Thymus (tissue), 14 donors: ENCODE measurements around the gene NAP1L1. TPM values are rescaled to one million over a fixed set of nuclear protein-coding genes. Genes with fewer than 3 reads are reported as not detected.

Experiments
- DNase-seq, 9 donors: peaks; one replicate each; pipeline ENCODE4 v3.0.0-alpha.2; 2013; ENCODE audit warnings: low spot score in 9 of 9, low read depth in 6 of 9, missing footprints in 1 of 9
- H3K27ac ChIP-seq, 2 donors: one replicate each; pipeline ENCODE4 v1.5.1; 2013; ENCODE audit warnings: control low read depth in 1 of 2, low read depth in 1 of 2, low read length in 1 of 2, mild to moderate bottlenecking in 1 of 2, moderate library complexity in 1 of 2
- H3K27me3 ChIP-seq, 2 donors: one replicate each; pipeline ENCODE4 v1.5.1; 2013; ENCODE audit warnings: low read length in 1 of 2; ENCODE audit not compliant: control insufficient read depth in 2 of 2, insufficient read depth in 1 of 2
- H3K36me3 ChIP-seq, 2 donors: one replicate each; pipeline ENCODE4 v1.5.1; 2013; ENCODE audit warnings: low read length in 1 of 2, mild to moderate bottlenecking in 1 of 2, moderate library complexity in 1 of 2; ENCODE audit not compliant: control insufficient read depth in 2 of 2, insufficient read depth in 2 of 2
- H3K4me1 ChIP-seq, 2 donors: one replicate each; pipeline ENCODE4 v1.5.1; 2013; ENCODE audit warnings: low read length in 2 of 2; ENCODE audit not compliant: control insufficient read depth in 2 of 2, insufficient read depth in 2 of 2
- H3K4me3 ChIP-seq, 2 donors: one replicate each; pipeline ENCODE4 v1.5.1; 2013; ENCODE audit warnings: low read length in 2 of 2, control low read depth in 1 of 2, mild to moderate bottlenecking in 1 of 2
- H3K9me3 ChIP-seq, 2 donors: one replicate each; pipeline ENCODE4 v1.5.1; 2013; ENCODE audit warnings: low read length in 1 of 2, mild to moderate bottlenecking in 1 of 2; ENCODE audit not compliant: control insufficient read depth in 2 of 2, insufficient read depth in 1 of 2
- WGBS: extraction: QIAGEN DNeasy Blood & Tissue Kit; methylation state at CpG from one replicate; pipeline ENCODE4 v1.1.7; 2013; 5-methylcytosine and 5-hydroxymethylcytosine counted together
- long read RNA-seq, 10 donors: transcript quantifications; one replicate each; lab custom pipeline, GENCODE V29; 2026
- polyA plus RNA-seq: library from polyadenylated mRNA; stranded (reverse); fragments of 200-250 nt; gene quantifications from one replicate; pipeline ENCODE4 v1.2.3, GENCODE V29; 2013
- total RNA-seq: library from RNA; stranded (reverse); fragments of 120-200 nt; gene quantifications from one replicate; pipeline ENCODE4 v1.2.4, GENCODE V29; 2013
- donor health status: healthy.

NAP1L1 gene
- total RNA-seq (284 TPM), polyA plus RNA-seq (548 TPM)
- long read RNA-seq, donor 1, full-length matches to known transcripts, result 6 of 11 reads
- long read RNA-seq, donor 1, partial matches to known transcripts, result 0 of 11 reads
- long read RNA-seq, donor 1, other reads (novel, unspliced or antisense), result 5 of 11 reads
- long read RNA-seq, donor 2, result 0 reads
- long read RNA-seq, donor 3, full-length matches to known transcripts, result 73 of 163 reads
- long read RNA-seq, donor 3, partial matches to known transcripts, result 76 of 163 reads
- long read RNA-seq, donor 3, other reads (novel, unspliced or antisense), result 14 of 163 reads
- long read RNA-seq, donor 4, full-length matches to known transcripts, result 38 of 70 reads
- long read RNA-seq, donor 4, partial matches to known transcripts, result 32 of 70 reads
- long read RNA-seq, donor 4, other reads (novel, unspliced or antisense), result 0 of 70 reads
- long read RNA-seq, donor 5, full-length matches to known transcripts, result 94 of 247 reads
- long read RNA-seq, donor 5, partial matches to known transcripts, result 125 of 247 reads
- long read RNA-seq, donor 5, other reads (novel, unspliced or antisense), result 28 of 247 reads
- long read RNA-seq, donor 6, full-length matches to known transcripts, result 54 of 85 reads
- long read RNA-seq, donor 6, partial matches to known transcripts, result 19 of 85 reads
- long read RNA-seq, donor 6, other reads (novel, unspliced or antisense), result 12 of 85 reads
- long read RNA-seq, donor 7, full-length matches to known transcripts, result 67 of 145 reads
- long read RNA-seq, donor 7, partial matches to known transcripts, result 61 of 145 reads
- long read RNA-seq, donor 7, other reads (novel, unspliced or antisense), result 17 of 145 reads
- long read RNA-seq, donor 8, full-length matches to known transcripts, result 33 of 54 reads
- long read RNA-seq, donor 8, partial matches to known transcripts, result 13 of 54 reads
- long read RNA-seq, donor 8, other reads (novel, unspliced or antisense), result 8 of 54 reads
- long read RNA-seq, donor 9, full-length matches to known transcripts, result 41 of 75 reads
- long read RNA-seq, donor 9, partial matches to known transcripts, result 16 of 75 reads
- long read RNA-seq, donor 9, other reads (novel, unspliced or antisense), result 18 of 75 reads
- long read RNA-seq, donor 10, full-length matches to known transcripts, result 42 of 106 reads
- long read RNA-seq, donor 10, partial matches to known transcripts, result 58 of 106 reads
- long read RNA-seq, donor 10, other reads (novel, unspliced or antisense), result 6 of 106 reads

GRCh38 chr12:76083904-76084862 is at the start of gene NAP1L1:
TSS of gene NAP1L1 (minus strand) at chr12:76084685. CDS start at chr12:76074219, 10,466 bp downstream.
- peak; percentile 80 to 97 (median 92) for DNase-seq
- Histone ChIP-seq H3K36me3 (peaks cover 0 to 12% of the 10 kb centered on the region in 2 donors), H3K9me3 (peaks cover 0 to under 1% of the 10 kb centered on the region in 2 donors), H3K4me3 (peak within 1 kb of the TSS; percentile 57 to 77), H3K27me3 (no peaks in the 10 kb centered on the region), H3K4me1 (peaks cover 14 to 16% of the 10 kb centered on the region in 2 donors), H3K27ac (peak within 1 kb of the TSS; percentile 94 to 96)
- WGBS, result under 1% methylated on average over 100 of the region's 100 CpGs

- no peak for DNase-seq
- Histone ChIP-seq H3K4me3 (no peak overlapping the region), H3K36me3 (no peaks in the 10 kb centered on the region), H3K9me3 (no peaks in the 10 kb centered on the region), H3K4me1 (no peaks in the 10 kb centered on the region), H3K27ac (no peak overlapping the region), H3K27me3 (no peaks in the 10 kb centered on the region)
- 96% methylated on average over 5 of the region's 5 CpGs for WGBS
These were observed 43.1 kb upstream of the NAP1L1 start for GRCh38 chr12:76127588-76127987.

GRCh38 chr12:76124456-76124855 is 40.0 kb upstream of the NAP1L1 start:
- WGBS, result 90% methylated on average over 5 of the region's 5 CpGs
- H3K36me3 ChIP-seq, result no peaks in the 10 kb centered on the region
- peaks cover 0 to 6% of the 10 kb centered on the region in 2 donors for H3K9me3 ChIP-seq
- no peaks in the 10 kb centered on the region for H3K27me3 ChIP-seq
- no peaks in the 10 kb centered on the region for H3K4me1 ChIP-seq
- H3K27ac ChIP-seq, result no peak overlapping the region
- H3K4me3 ChIP-seq, result no peak overlapping the region
- no peak for DNase-seq

GRCh38 chr12:76123259-76124212 is 39.1 kb upstream of the NAP1L1 start:
- 90% methylated on average over 4 of the region's 4 CpGs for WGBS
- Histone ChIP-seq H3K9me3 (peaks cover 0 to 9% of the 10 kb centered on the region in 2 donors), H3K4me3 (no peak overlapping the region), H3K36me3 (no peaks in the 10 kb centered on the region), H3K27me3 (no peaks in the 10 kb centered on the region), H3K4me1 (no peaks in the 10 kb centered on the region), H3K27ac (no peak overlapping the region)
- no peak for DNase-seq

GRCh38 chr12:76119887-76120286 is 35.4 kb upstream of the NAP1L1 start:
- WGBS, result 94% methylated on average over 6 of the region's 6 CpGs
- no peaks in the 10 kb centered on the region for H3K36me3 ChIP-seq
- H3K4me1 ChIP-seq, result no peaks in the 10 kb centered on the region
- no peaks in the 10 kb centered on the region for H3K27me3 ChIP-seq
- no peak for DNase-seq
- H3K27ac ChIP-seq, result no peak overlapping the region
- H3K4me3 ChIP-seq, result no peak overlapping the region
- peaks cover 0 to 9% of the 10 kb centered on the region in 2 donors for H3K9me3 ChIP-seq

GRCh38 chr12:76117751-76118150 is 33.3 kb upstream of the NAP1L1 start:
- no peaks in the 10 kb centered on the region for H3K4me1 ChIP-seq
- 98% methylated on average over 2 of the region's 2 CpGs for WGBS
- peaks cover 0 to 9% of the 10 kb centered on the region in 2 donors for H3K9me3 ChIP-seq
- H3K36me3 ChIP-seq, result no peaks in the 10 kb centered on the region
- no peak overlapping the region for H3K4me3 ChIP-seq
- no peak overlapping the region for H3K27ac ChIP-seq
- DNase-seq, result no peak
- no peaks in the 10 kb centered on the region for H3K27me3 ChIP-seq

GRCh38 chr12:76117067-76117691 is 32.7 kb upstream of the NAP1L1 start:
- H3K9me3 ChIP-seq, result peaks cover 0 to 9% of the 10 kb centered on the region in 2 donors
- DNase-seq, result no peak
- WGBS, result over 99% methylated on average over 3 of the region's 3 CpGs
- H3K27ac ChIP-seq, result no peak overlapping the region
- no peaks in the 10 kb centered on the region for H3K36me3 ChIP-seq
- H3K4me1 ChIP-seq, result no peaks in the 10 kb centered on the region
- no peaks in the 10 kb centered on the region for H3K27me3 ChIP-seq
- H3K4me3 ChIP-seq, result no peak overlapping the region
